Panc1 (cell line): ENCODE measurements around the gene SERTAD3. TPM values are rescaled to one million over a fixed set of nuclear protein-coding genes. Genes with fewer than 3 reads are reported as not detected.

ENCODE experiments used
- ATAC-seq: fragments of 200-7000 bp; cut with Tn5 transposase; 2 replicates; pipeline ENCODE4 v1.9.1; 2020; ENCODE audit warnings: mild to moderate bottlenecking, moderate library complexity
- Bru-seq: library from RNA; stranded (reverse); fragments of 400-500 nt; gene quantifications from one replicate; lab custom pipeline; 2021; lab: Mats Ljungman, UMichigan
- BruChase-seq, 2 experiments: library from RNA; stranded (reverse); fragments of 400-500 nt; gene quantifications; one replicate each; lab custom pipeline; 2021; lab: Mats Ljungman, UMichigan
- BruUV-seq: library from RNA; stranded (reverse); fragments of 400-500 nt; replicated peaks from 2 replicates; lab custom pipeline; 2021; lab: Mats Ljungman, UMichigan
- CTCF ChIA-PET: fragments of 300-600 bp; sonication (Branson Sonifier 250); formaldehyde crosslinking; loops from one replicate; lab custom pipeline; 2022; ENCODE audit warnings: antibody characterized with exemption; lab: Charles Lee
- POLR2A ChIA-PET: fragments of 300-600 bp; sonication (Branson Sonifier 250); formaldehyde crosslinking; loops from one replicate; lab custom pipeline; 2022; ENCODE audit warnings: antibody characterized with exemption; lab: Charles Lee
- DNase-seq: peaks from one replicate; pipeline ENCODE4 v3.0.0-alpha.2; 2010; ENCODE audit warnings: low read depth, low spot score
- H3K27ac ChIP-seq: 2 replicates; pipeline ENCODE4 v1.5.1; 2011; ENCODE audit warnings: mild to moderate bottlenecking, low read length, inconsistent platforms
- H3K27me3 ChIP-seq: fragments of 200-500 bp; sonication (Bioruptor generic); 2 replicates; pipeline ENCODE4 v1.6.0; 2014; ENCODE audit warnings: low read length, inconsistent platforms; ENCODE audit not compliant: control insufficient read depth, insufficient read depth
- H3K36me3 ChIP-seq: fragments of 200-500 bp; sonication (Bioruptor generic); 2 replicates; pipeline ENCODE4 v1.5.1; 2014; ENCODE audit warnings: inconsistent platforms, mild to moderate bottlenecking, low read length, moderate library complexity; ENCODE audit not compliant: control insufficient read depth, insufficient read depth
- H3K4me1 ChIP-seq: 2 replicates; pipeline ENCODE4 v1.5.1; 2011; ENCODE audit warnings: inconsistent platforms, mild to moderate bottlenecking, low read length, moderate library complexity; ENCODE audit not compliant: control insufficient read depth, insufficient read depth
- H3K4me3 ChIP-seq, 2 experiments: 2 replicates each; pipeline ENCODE4 v1.5.1; 2011 to 2012; ENCODE audit warnings: low read depth in 2 of 2, low read length in 2 of 2, mild to moderate bottlenecking in 2 of 2, inconsistent platforms in 1 of 2, moderate library complexity in 1 of 2
- H3K9me3 ChIP-seq: fragments of 200-500 bp; sonication (Bioruptor generic); 2 replicates; pipeline ENCODE4 v1.5.1; 2014; ENCODE audit warnings: low read depth, mild to moderate bottlenecking, inconsistent platforms, low read length, moderate library complexity; ENCODE audit not compliant: control insufficient read depth, insufficient read depth
- CTCF ChIP-seq: fragments of 450-650 bp; IDR thresholded peaks from 2 replicates; pipeline ENCODE4 v1.5.1; 2017; ENCODE audit warnings: mild to moderate bottlenecking
- POLR2AphosphoS5 ChIP-seq: IDR thresholded peaks from 2 replicates; pipeline ENCODE4 v1.6.1; 2012; ENCODE audit warnings: mild to moderate bottlenecking, low read depth, low read length, moderate library complexity
- REST ChIP-seq, 2 experiments: IDR thresholded peaks; 2 replicates each; pipeline ENCODE4 v1.6.1; 2011 to 2012; ENCODE audit warnings: low read depth in 2 of 2, control low read depth in 1 of 2, low read length in 1 of 2, mild to moderate bottlenecking in 1 of 2, moderate library complexity in 1 of 2; ENCODE audit not compliant: insufficient read depth in 1 of 2
- SIN3A ChIP-seq: IDR thresholded peaks from 2 replicates; pipeline ENCODE4 v1.6.1; 2012; ENCODE audit warnings: low read depth, mild to moderate bottlenecking, low read length, moderate library complexity, borderline replicate concordance; ENCODE audit not compliant: insufficient read depth
- TCF7L2 ChIP-seq: IDR thresholded peaks from 2 replicates; pipeline ENCODE4 v1.6.1; 2011; ENCODE audit warnings: mild to moderate bottlenecking, low read depth, low read length, inconsistent platforms
- in situ Hi-C: cut with HindIII; loops from 2 replicates; pipeline ENCODE4 v1.10.0; 2016; ENCODE audit warnings: low sequenced_read_pairs, low pct_unique_long_range_greater_than_20kb
- intact Hi-C: fragments of 100-400 bp; cut with micrococcal nuclease; formaldehyde crosslinking; loops from one replicate; pipeline ENCODE4 v1.10.0; 2022; ENCODE audit not compliant: unreplicated experiment
- long read RNA-seq: library from polyadenylated mRNA; unstranded; transcript quantifications from one replicate; pipeline ENCODE4 v2.0.0, GENCODE V29; 2021; ENCODE audit not compliant: unreplicated experiment
- polyA plus RNA-seq: library from polyadenylated mRNA; unstranded; fragments of >200 nt; gene quantifications from one replicate; pipeline ENCODE4 v1.2.1, GENCODE V29; 2012; ENCODE audit warnings: missing spikeins; ENCODE audit not compliant: insufficient read length
- total RNA-seq: library from RNA; stranded (reverse); gene quantifications from one replicate; pipeline ENCODE4 v1.2.1, GENCODE V29; 2021; ENCODE audit not compliant: unreplicated experiment

SERTAD3 gene
- 35.7 TPM for total RNA-seq
- 39.6 TPM for polyA plus RNA-seq
- percentile 90 among the genes with signal in this experiment for Bru-seq, nascent RNA
- percentile 90 among the genes with signal in this experiment for BruChase-seq, experiment 1, labeled RNA remaining after a 2-hour chase
- BruChase-seq, experiment 2, labeled RNA remaining after a 6-hour chase: percentile 72 among the genes with signal in this experiment
- long read RNA-seq, transcript SERTAD3-201 (2 exons, 1,734 nt): major isoform, 36 of 48 reads
- long read RNA-seq, partial matches to known transcripts: 7 of 48 reads
- long read RNA-seq, other reads (novel, unspliced or antisense): 3 of 48 reads

GRCh38 chr19:40444000-40444824 is at the start of gene SERTAD3:
Gene SERTAD3, minus strand, starts transcription at chr19:40444335. Its CDS starts 2,255 bp downstream, at chr19:40442080.
- Histone ChIP-seq H3K36me3 (peaks cover 7% of the 10 kb centered on the region), H3K27me3 (no peaks in the 10 kb centered on the region), H3K4me3 (peak within 1 kb of the TSS; percentile 74 to 100), H3K4me1 (peaks cover 9% of the 10 kb centered on the region), H3K27ac (peak within 1 kb of the TSS; percentile 89), H3K9me3 (no peaks in the 10 kb centered on the region)
- ATAC-seq (peak; percentile 88), DNase-seq (no peak)
- intact Hi-C loops: loop anchor here (5.0 kb wide), 1 partner anchor 137 kb away; no protein-coding TSS in a partner anchor
- TF ChIP-seq POLR2AphosphoS5: peak; percentile 84; the same call in 1 of the 2 replicates
- no peak for TF ChIP-seq TCF7L2
- peak; percentile 68; the same call in 1 of the 2 replicates for TF ChIP-seq SIN3A
- no peak for TF ChIP-seq REST (IDR thresholded peaks at IDR 0.05; ENCODE audit: insufficient read depth in 1 of 2, low read depth in 2 of 2, low read length in 1 of 2)
- TF ChIP-seq CTCF: no peak
- in situ Hi-C loops: no loop called here
- BruUV-seq: no TSS peak
- ChIA-PET CTCF (no interaction called here), POLR2A (interaction anchor here (0.7 kb wide), 1 partner anchor 9 kb away, joined by 9 read pairs; no protein-coding TSS in a partner anchor)

GRCh38 chr19:40493778-40494177 is 49.6 kb upstream of the SERTAD3 start:
- Histone ChIP-seq H3K27me3 (no peaks in the 10 kb centered on the region), H3K4me3 (no peak overlapping the region), H3K9me3 (no peaks in the 10 kb centered on the region), H3K36me3 (no peaks in the 10 kb centered on the region), H3K27ac (no peak overlapping the region), H3K4me1 (no peaks in the 10 kb centered on the region)
- BruUV-seq: no TSS peak
- in situ Hi-C loops: no loop called here
- DNase-seq (no peak), ATAC-seq (no peak)
- intact Hi-C loops: no loop called here
- CTCF ChIA-PET: no interaction called here
- POLR2A ChIA-PET: no interaction called here
- TF ChIP-seq SIN3A (no peak), TCF7L2 (no peak), POLR2AphosphoS5 (no peak), CTCF (no peak), REST (IDR thresholded peaks at IDR 0.05; ENCODE audit: insufficient read depth in 1 of 2, low read depth in 2 of 2, low read length in 1 of 2) (no peak)
